ENCODE measurements around the gene MEX3C.

- TF ChIP-seq CTCF (IDR thresholded peaks at IDR 0.05) (no peak), POLR2AphosphoS5 (IDR thresholded peaks at IDR 0.05) (no peak)
Measured at GRCh38 chr18:51195451-51196117, 1.9 kb downstream of the MEX3C start.
